HG03066 (cell line): ENCODE results near the gene ARHGAP25.

Experiments
- ATAC-seq: cut with Tn5 transposase; IDR thresholded peaks from one replicate; pipeline ENCODE4 v1.9.1; 2021; ENCODE audit warnings: low read depth; ENCODE audit not compliant: unreplicated experiment

Gene ARHGAP25

DNA sequence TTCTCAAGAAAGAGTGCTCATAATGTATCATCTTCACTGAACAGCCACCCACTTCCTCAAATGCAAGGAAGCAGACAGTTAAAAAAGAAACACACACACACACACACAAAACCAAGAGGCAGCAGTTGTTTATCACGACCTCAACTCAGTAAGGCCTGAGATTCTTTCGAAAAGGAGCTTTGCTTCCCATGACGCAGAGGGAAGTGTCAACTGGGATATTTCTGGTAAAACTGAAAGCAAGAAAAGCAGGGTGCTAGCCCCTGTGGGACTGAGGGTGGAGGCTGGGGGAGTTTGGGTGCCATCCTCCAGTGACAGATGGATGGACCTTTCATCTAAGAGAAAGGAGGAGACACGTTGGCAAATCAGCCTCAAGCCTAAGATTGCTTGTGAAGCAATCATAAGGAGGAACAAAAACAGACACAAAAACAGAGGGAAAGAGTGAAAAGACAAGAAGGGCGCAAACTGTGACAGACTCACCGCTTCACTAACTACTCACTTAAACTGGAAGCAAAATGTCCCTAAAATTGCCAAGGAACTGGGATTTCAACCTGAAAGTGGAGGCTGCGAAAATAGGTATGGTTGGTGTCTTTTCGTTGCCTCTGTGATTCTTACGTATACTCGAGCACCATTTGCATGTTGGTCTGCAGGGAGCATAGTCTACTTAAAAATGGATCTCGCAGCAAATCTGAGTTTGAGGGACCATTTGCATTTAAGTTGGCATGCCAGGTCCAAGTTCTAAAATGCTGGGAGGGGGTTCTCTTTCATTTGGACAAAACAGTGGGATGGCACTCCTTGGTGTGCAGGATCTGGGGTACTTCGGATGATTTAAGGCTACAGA is at the start of gene ARHGAP25:
TSS of gene ARHGAP25 (plus strand) at position 124 of the 838 bp plus-strand sequence. CDS start at position 513, 389 bp downstream.
- ATAC-seq: peak; percentile 46

GRCh38 chr2:68686178-68686577 is 48.4 kb upstream of the ARHGAP25 start:
- ATAC-seq: no peak

- ATAC-seq: no peak
Observed at GRCh38 chr2:68687018-68687417, 47.6 kb upstream of the ARHGAP25 start.

- ATAC-seq: peak; percentile 91
Observed at GRCh38 chr2:68689553-68690537, 44.8 kb upstream of the ARHGAP25 start.

GRCh38 chr2:68690851-68691250 is 43.8 kb upstream of the ARHGAP25 start:
- ATAC-seq: no peak

DNA sequence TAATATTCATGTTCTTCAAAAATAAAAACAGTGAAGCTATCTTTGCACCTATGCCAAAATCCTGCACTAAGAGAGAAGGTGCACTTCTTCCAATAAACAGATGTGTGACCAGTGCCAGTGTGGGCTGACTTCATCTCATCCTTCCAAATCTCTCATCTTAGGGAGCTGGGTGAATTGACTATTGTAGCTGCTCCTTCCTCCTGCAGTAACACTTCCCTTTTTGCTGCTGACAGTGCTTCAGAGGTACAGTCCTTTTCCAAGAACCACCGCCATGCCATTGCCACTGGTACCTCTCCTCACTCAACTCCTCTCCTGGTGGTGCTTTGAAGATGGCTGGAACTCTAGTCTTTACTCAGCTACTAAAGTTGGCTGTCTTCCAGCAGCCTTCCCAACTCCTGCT is 42.1 kb upstream of the ARHGAP25 start:
- ATAC-seq: no peak

DNA sequence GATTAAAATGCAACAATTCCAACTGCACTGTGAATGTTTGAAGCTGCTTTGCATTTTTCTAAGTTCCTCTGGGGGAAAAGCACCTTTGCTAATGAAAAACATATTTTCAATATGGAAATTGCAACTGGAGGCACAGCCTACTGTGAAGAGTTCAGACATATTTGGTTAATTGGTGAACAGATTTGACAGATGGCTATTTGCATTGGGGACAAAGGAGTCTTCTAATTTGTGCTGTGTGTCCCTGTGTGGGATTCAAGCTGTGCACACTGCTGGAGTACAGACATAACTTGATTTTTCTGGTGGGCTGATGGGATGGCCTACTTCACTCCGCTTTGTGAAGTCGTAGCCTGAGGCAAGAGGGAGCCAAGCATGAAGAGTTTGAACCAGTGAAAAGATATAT is 40.7 kb upstream of the ARHGAP25 start:
- ATAC-seq: no peak

GRCh38 chr2:68695971-68696370 is 38.6 kb upstream of the ARHGAP25 start:
- no peak for ATAC-seq

GRCh38 chr2:68696554-68696953 is 38.1 kb upstream of the ARHGAP25 start:
- ATAC-seq: no peak

DNA sequence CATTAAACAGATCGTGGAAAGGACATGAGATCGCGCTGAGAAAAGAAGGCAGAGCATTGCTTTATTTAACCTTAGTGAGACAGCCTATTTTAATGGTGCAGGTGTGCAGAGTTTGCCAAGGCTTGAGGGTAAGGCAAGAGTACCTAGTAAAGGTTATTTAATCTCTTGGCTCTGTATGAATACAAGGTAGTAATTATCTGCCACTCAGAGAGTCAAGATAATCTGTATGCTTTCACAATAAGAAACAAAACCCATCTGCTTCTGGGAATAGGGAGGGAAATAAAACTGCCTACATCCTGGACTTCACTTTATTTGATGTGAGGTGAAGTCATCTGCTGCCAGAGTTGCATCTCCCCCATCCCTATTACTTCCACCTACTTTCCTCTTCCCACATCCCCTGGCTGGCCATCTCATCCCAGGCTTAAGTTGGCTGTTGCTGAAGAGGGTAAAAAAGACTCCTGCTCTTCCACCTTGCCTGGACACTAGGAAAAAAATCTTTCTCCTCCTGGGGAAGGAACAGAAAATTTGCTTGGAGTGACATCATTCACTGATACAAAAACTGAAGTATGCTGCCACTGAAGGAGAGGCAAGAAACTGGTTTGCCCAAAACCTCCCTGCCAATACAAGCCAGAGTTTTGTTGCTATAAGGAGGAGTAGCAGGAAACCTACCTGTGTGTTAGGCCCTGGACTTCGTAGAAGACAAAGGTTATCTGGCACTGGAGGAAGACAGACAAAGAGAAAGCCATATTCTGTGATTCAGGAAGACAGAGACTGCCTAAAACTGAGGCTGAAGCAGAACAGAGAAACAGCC is 35.8 kb upstream of the ARHGAP25 start:
- ATAC-seq: no peak

GRCh38 chr2:68700560-68700959 is 34.1 kb upstream of the ARHGAP25 start:
- no peak for ATAC-seq

- ATAC-seq: no peak
Observed at GRCh38 chr2:68706637-68707036, 28.0 kb upstream of the ARHGAP25 start.

- ATAC-seq: no peak
Observed at GRCh38 chr2:68708629-68709028, 26.0 kb upstream of the ARHGAP25 start.

GRCh38 chr2:68709421-68709911 is 25.1 kb upstream of the ARHGAP25 start:
- ATAC-seq: no peak

- no peak for ATAC-seq
Observed at GRCh38 chr2:68710336-68710735, 24.3 kb upstream of the ARHGAP25 start.

DNA sequence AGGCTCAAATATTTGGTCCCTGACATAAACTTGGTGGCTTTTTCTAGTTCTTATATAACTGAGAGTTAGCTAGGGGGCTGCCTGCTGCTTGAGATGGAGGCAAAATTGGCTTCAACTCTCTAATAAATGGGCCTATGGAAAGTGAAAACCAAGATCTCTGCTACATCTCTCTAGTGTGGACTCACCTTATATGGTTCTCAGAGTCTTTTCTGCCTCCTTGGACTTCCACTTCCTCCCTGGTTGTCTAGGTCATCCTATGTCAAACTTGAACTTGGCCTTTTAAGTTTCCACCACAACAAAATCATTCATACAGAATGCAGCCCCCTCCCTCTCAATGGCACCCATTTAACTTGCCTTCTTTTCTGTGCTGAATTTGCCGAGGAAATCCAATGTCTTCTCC is 23.9 kb upstream of the ARHGAP25 start:
- ATAC-seq: no peak

- peak; percentile 81 for ATAC-seq
Observed at GRCh38 chr2:68714866-68715265, 19.7 kb upstream of the ARHGAP25 start.

GRCh38 chr2:68715353-68716041 is 19.1 kb upstream of the ARHGAP25 start:
- peak; percentile 46 for ATAC-seq

GRCh38 chr2:68716604-68717304 is 17.9 kb upstream of the ARHGAP25 start:
- no peak for ATAC-seq
